Cortex of kidney (tissue), 1 donor: Measurements from ENCODE around the gene HOXA10.
A peak's percentile ranks its signal among the peaks of the same experiment; 100 is the strongest.

Source experiments
- DNase-seq: peaks from one replicate; lab custom pipeline; 2025; lab: John Stamatoyannopoulos, UW

The HOXA10 gene

GRCh38 chr7:27165996-27166530, 8.1 kb downstream of the HOXA10 start:
- no peak for DNase-seq

DNA sequence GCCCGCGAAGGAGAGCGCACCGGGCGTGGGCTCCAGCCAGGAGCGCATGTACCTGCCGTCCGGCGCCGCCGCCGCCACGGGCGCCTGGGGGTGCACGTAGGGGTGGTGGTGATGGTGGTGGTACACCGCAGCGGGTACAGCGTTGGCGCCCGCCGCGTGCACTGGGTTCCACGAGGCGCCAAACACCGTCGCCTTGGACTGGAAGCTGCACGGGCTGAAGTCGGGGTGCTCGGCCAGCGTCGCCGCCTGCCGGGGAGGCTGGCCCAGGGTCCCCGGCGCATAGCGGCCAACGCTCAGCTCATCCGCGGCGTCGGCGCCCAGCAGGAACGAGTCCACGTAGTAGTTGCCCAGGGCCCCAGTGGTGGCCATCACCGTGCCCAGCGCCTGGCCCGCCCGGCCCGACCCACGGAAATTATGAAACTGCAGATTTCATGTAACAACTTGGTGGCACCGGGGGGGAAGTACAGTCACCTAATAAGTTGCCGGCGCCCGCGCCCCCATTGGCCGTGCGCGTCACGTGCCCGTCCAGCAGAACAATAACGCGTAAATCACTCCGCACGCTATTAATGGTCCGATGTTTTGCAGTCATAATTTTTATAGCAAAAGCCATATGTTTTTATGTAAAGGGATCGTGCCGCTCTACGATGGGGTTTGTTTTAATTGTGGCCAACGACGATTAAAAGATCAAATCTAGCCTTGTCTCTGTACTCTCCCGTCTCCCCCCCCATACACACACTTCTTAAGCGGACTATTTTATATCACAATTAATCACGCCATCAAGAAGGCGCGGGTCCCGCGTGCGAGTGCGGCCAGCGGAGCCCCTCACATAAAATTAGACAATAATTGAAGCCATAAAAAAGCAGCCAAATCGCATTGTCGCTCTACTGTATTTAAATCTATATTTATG, 8.8 kb downstream of the HOXA10 start, which contains the start of gene HOXA9:
TSS of gene HOXA9 (minus strand) at position 449 of the 907 bp plus-strand sequence. CDS start at position 369, 80 bp downstream.
- no peak for DNase-seq

- DNase-seq, result peak; percentile 19
Measured at GRCh38 chr7:27164367-27165088, 9.6 kb downstream of the HOXA10 start.

DNA sequence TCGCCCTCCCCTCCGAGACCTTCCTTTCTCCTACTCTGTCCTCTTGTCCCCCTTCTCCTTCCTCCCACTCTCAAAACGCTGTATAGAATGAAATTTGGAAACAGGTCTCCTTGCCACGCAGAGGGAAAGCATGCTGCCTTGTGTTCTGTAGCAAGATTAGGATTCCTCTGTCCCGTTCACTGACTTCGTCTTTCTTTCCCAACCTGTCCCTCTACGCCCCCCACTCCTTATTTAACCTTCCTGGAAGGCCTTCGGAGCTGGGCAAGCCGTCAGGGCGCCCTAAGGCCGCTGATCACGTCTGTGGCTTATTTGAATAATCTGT, 10.1 kb downstream of the HOXA10 start:
- DNase-seq, result no peak

DNA sequence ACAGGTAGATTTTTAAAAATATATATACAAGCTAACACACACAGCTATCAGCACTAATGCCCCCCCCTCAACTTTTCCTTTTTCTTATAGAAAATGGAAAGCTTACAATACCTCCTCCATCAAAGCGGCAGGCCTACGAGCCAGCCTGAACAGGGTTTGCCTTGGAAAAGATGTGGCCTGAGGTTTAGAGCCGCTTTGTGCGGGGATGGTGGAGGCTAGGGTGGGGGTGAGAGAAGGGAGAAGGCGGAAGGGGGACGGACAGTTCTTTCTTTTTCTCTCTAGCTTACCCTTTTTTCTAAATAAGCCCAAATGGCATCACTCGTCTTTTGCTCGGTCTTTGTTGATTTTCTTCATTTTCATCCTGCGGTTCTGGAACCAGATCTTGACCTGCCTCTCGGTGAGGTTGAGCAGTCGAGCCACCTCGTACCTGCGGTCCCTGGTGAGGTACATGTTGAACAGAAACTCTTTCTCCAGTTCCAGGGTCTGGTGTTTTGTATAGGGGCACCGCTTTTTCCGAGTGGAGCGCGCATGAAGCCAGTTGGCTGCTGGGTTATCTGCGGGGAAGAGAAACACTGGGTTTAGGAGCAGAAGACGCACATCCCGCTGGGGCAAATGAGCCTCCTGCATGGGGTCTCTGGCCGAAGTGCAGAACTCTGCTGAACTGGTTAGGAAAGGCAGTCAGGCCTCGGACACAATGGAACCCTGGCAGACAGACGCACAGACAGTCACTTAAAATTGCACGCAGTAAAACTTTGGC, 10.7 kb downstream of the HOXA10 start:
- no peak for DNase-seq

DNA sequence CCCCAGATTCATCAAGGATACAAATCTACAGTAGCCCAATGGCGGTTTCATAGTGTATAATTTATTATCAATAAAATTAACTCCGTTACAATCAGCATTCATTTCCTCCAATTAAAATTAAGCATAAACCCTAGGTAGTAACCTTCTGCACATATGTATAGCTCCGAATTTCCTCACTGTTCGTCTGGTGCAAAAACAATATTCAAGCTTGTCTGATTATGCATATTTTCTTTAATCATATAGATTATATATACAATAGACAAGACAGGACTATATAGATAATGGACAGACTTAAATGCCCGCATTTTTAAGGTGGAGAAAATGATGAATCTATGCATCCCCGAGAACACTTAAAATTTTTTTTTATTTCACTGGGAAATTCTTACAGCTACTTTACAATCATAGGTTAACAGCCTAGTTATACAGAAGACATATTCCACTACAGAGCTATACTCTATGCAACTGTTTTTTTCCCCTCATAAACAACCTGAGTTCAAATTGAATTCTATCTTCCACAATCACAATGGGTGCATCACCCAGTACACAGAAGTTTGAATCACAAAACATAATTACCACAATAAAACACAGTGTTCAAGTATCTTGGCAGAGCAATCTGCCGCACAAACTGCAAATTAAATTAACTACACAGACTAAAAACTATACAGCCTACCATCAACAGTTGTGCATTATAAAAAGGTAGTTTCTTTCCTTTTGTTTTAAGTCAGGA, 11.4 kb downstream of the HOXA10 start:
- DNase-seq, result no peak

GRCh38 chr7:27161721-27162560, 12.2 kb downstream of the HOXA10 start:
- no peak for DNase-seq

DNA sequence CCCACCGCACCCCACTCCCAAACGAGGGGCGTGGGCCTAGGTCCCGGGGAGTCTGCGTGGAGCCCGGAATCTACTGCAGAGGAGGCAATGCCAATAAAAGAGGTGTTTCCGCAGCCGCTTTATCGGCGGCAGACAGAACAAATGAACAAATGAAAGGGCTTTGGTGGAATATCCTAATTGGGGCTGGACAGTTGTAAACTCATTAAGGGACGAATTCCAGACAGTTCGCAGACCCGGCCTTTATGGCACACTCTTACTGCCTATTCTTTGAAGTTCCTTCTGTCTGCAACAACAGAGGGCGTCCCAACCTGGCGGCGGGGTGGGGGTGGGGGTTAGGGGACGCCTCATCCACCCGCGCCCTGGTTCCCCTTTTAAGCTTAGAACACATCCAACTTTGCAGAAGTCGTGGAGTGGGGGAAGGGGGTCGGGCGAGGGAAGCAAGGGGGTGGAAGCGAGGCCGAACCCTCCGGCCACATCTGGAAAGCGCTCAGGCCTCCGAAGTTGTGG, 12.9 kb downstream of the HOXA10 start:
- no peak for DNase-seq

DNA sequence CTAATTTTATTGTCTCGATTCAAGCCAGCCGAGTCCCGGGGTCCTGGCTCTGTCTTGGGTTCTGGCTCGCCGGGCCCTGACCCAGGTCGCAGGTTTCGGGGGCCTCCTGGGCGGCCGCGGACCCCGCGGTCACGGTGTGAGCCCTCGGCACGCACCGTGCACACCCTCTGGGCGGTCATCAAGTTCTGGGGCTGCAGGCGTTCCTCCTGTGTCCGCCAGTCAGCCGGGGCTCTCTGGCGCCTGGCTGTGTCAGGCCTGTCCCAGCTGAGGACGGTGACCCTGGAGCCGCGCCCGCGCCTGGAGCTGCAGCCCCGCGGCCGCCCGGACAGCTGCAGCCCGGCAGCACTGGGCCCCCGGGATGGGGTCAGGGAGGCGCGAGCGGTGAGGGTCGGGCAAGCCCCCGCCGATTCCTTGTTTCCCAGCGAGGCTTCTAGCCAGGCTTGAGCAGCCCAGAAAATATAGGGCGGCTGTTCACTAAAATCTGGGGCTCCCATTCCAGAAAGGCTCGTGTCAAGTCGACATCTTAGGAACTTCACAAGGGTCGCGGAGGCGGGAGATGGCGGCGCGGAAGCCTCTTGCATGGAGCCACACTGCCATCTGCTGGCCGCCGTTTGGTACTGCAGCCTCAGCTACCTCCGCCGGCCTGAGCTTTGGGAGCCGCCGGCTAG, 13.4 kb downstream of the HOXA10 start:
- DNase-seq, result no peak

DNA sequence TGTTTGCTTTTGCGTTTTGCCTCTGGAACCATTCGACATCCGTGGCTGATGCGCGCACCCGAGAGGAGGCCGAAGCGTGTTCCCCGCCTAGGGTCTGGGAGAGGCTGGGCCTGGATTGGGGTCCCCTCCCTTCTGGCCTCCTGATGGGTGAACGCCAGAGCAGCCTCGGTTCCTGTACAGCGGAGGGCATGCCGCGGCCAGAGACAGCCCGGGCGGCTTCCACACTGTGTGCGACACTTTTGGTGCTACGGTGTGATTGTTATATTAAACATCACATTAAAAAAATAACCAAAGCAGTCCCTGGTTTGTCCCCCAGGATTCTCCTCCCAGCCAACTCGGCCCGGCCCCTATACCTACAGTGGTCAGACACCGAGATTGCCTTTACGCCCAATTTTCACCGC, 14.0 kb downstream of the HOXA10 start:
- DNase-seq, result no peak

DNA sequence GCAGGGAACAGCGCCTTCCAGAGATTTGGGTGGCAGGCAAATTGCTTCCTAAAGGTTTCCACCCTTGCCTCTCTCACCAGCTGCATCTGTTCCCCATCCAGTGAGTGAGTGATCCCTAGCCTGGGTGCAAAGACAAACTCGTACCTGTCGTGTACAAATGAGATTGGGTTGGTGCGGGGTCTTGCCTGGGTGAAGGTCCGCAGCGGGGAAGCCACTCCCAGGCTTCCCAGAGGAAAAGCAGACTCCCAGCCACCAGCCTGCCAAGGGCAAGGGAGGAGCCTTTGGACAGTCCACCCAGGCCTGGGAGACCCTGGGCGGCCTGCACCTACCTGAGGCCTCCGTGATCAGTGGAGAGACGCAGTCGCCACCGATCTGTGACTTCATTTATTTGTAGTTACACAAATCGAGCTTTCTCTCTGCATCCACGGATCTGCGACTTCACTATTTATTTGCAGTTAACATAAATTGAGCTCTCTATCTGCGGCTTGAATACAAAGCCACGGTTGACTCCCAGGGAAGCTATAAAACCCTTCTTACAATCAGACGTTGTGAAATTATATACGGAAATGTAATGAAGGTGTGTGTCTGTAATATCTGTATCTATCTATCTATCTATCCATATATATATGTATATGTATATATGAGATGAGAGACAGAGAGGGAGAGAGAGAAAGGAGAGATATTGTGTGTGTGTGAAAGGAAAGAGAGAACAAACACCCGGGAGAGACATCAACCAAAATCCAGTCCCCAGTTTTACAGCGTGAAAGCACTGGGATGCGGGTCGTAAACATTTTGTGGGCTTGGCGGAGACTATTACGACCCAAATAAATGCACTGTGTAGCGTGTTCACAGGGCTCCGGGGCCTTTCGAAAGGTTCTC, 14.6 kb downstream of the HOXA10 start:
- DNase-seq, result no peak

DNA sequence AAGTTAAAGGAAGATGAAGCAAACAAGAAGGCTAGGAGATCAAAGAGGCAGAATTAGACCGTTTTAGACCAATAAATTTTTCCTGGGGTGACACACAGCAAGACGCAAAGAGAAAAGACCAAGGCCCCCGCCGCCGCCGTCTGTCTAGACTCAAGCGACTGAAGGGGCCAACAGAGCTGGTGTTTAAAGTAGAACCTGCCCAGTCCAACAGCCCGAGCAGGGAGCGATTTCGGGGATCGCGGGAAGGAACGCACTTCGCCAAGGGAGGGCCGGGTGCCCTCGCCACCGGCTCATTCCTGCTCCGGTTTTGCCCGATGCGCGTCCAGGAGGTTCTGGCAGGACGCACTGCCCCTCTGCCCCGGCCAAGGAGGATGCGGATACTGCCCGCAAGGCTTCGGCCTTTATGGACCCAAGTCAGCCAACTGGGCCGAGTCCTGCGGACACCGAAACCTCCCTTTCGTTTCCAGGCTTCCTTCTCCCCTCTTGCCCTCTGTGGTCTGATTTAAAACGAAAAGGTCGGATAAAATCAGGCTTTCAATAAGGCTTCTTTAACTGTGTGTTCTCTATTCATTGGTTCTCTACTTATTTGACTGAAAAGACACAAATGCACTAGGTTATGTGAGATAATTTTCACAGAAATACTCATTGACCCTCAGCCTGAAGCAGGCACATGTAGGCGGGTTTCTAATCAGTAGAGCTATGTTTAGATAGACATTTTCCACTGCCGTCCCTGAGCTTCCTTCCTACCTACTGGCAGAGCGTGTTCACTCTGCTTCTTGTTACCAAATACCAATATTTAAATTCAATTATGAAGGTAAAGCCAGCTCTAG, 15.5 kb downstream of the HOXA10 start:
- no peak for DNase-seq

DNA sequence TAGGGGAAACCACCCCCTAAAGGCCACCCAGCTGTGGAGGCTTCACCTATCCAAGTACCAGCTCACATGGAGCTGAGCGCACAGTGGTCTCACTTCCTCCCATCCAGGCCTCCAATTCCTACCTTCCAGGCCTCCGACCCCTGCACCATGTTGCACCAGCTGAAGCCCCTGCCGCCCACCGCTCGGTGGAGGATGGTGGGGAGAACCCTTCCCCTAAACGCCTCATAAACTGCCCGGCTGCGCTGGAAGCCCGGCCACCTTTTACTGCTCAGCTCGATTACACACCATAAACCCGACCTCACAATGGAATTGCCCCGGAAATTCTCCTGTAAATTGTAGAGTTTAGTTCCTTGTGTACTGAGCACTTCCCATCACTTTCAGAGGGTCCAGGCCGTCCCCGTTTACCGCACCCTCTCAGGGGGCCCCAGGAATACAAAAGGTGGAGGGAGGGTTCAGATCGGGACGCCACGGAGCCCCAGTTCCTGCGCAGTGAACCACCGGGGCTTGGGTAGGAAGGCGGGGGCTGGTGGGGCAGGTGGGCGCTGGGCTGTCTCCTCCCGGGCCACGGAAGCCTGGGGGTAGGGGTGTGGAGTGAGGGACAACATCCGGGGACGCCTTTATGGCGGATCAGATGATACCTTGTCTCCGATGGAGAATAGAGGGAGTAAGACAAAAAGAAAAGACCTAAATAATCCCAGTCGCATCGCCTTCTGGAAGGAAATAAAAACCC, 16.3 kb downstream of the HOXA10 start:
- no peak for DNase-seq

GRCh38 chr7:27156916-27157701, 17.0 kb downstream of the HOXA10 start:
- no peak for DNase-seq

GRCh38 chr7:27156508-27156898, 17.6 kb downstream of the HOXA10 start, which contains the start of gene HOXA7:
HOXA7 (minus strand) TSS chr7:27156675; CDS start chr7:27156545, 130 bp downstream.
- no peak for DNase-seq

DNA sequence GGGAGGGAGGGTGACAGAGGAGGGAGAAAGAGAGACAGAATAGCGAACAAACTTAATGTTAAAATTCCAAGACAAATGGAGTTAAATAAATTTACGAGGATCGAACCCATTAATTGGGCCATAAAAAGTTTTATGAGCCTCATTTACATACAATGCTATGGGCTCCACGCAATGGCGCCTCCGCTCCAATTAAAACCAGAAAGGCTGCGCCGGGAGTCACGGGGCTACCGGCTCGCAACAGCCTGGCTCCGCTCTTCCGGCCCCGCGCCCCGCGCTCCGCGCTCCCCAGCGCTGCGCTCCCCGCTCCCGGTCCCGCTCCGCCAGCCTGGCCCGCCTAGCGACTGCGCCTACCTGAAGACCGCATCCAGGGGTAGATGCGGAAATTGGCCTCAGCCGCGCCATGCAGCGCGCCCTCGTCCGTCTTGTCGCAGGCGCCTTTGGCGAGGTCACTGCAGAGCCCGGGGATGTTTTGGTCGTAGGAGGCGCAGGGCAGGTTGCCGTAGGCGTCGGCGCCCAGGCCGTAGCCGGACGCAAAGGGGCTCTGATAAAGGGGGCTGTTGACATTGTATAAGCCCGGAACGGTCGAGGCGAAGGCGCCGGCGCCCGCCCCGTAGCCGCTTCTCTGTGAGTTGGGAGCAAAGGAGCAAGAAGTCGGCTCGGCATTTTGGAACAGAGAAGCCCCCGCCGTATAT, 18.2 kb downstream of the HOXA10 start:
- DNase-seq, result no peak
